GM23248 (cell line): ENCODE results near the gene CYP2A6. TPM values are rescaled to one million over a fixed set of nuclear protein-coding genes. Genes with fewer than 3 reads are reported as not detected.
"Not testable (repeated sequence)": the region's sequence is repeated elsewhere in the genome, so short reads cannot be mapped to it uniquely, and the experiment has no call there.

ENCODE experiments used
- DNase-seq: peaks from one replicate; pipeline ENCODE4 v3.0.0-alpha.2; 2015
- H2AFZ ChIP-seq: fragments of 200-600 bp; sonication (generic); 2 replicates; pipeline ENCODE4 v1.6.1; 2016; ENCODE audit warnings: antibody characterized with exemption
- H3F3A ChIP-seq: fragments of 200-600 bp; sonication (generic); 2 replicates; pipeline ENCODE4 v1.6.1; 2016; ENCODE audit warnings: mild to moderate bottlenecking, antibody characterized with exemption, mixed run types; ENCODE audit not compliant: insufficient read depth
- H3K27ac ChIP-seq: fragments of 200-600 bp; sonication (generic); 2 replicates; pipeline ENCODE4 v1.5.1; 2016; ENCODE audit warnings: mild to moderate bottlenecking
- H3K27me3 ChIP-seq: fragments of 200-600 bp; sonication (generic); replicated peaks from 2 replicates; pipeline ENCODE4 v1.6.1; 2016; ENCODE audit warnings: mild to moderate bottlenecking; ENCODE audit not compliant: insufficient read depth
- H3K36me3 ChIP-seq: fragments of 200-600 bp; sonication (generic); 2 replicates; pipeline ENCODE4 v1.6.1; 2016; ENCODE audit warnings: low read depth, mild to moderate bottlenecking
- H3K4me1 ChIP-seq: fragments of 200-600 bp; sonication (generic); 2 replicates; pipeline ENCODE4 v1.6.1; 2016; ENCODE audit warnings: mild to moderate bottlenecking; ENCODE audit not compliant: insufficient read depth
- H3K4me2 ChIP-seq: fragments of 200-600 bp; sonication (generic); one replicate; pipeline ENCODE4 v1.6.1; 2016; ENCODE audit warnings: mild to moderate bottlenecking; ENCODE audit not compliant: unreplicated experiment
- H3K4me3 ChIP-seq: fragments of 200-600 bp; sonication (generic); 2 replicates; pipeline ENCODE4 v1.5.1; 2016; ENCODE audit warnings: mild to moderate bottlenecking
- H3K79me2 ChIP-seq: fragments of 200-600 bp; sonication (generic); 2 replicates; pipeline ENCODE4 v1.6.1; 2016; ENCODE audit warnings: mild to moderate bottlenecking; ENCODE audit not compliant: insufficient read depth
- H3K9ac ChIP-seq: fragments of 200-600 bp; sonication (generic); 2 replicates; pipeline ENCODE4 v1.6.1; 2016; ENCODE audit warnings: mild to moderate bottlenecking
- H3K9me2 ChIP-seq: fragments of 200-600 bp; sonication (generic); 2 replicates; pipeline ENCODE4 v1.6.1; 2016; ENCODE audit warnings: mixed run types, mild to moderate bottlenecking, moderate library complexity; ENCODE audit not compliant: insufficient read depth
- H3K9me3 ChIP-seq: fragments of 200-600 bp; sonication (generic); one replicate; pipeline ENCODE4 v1.6.1; 2017; ENCODE audit warnings: low read depth
- H4K20me1 ChIP-seq: fragments of 200-600 bp; sonication (generic); 2 replicates; pipeline ENCODE4 v1.6.0; 2016; ENCODE audit not compliant: insufficient read depth
- EZH2 ChIP-seq: fragments of 200-600 bp; sonication (generic); IDR thresholded peaks from 2 replicates; pipeline ENCODE4 v1.6.1; 2018; ENCODE audit warnings: antibody characterized with exemption, mild to moderate bottlenecking; ENCODE audit not compliant: insufficient read depth, poor library complexity, severe bottlenecking
- EZH2phosphoT487 ChIP-seq: fragments of 200-600 bp; sonication (generic); IDR thresholded peaks from 2 replicates; pipeline ENCODE4 v1.6.1; 2018; ENCODE audit warnings: antibody characterized with exemption, moderate library complexity, mild to moderate bottlenecking, low read depth; ENCODE audit not compliant: insufficient read depth
- WGBS, 2 experiments: methylation state at CpG; one replicate each; pipeline ENCODE4 v1.1.6; 2015 to 2017; ENCODE audit warnings: low lambda C conversion rate in 2 of 2, low coverage in 1 of 2; ENCODE audit errors: missing lambda C conversion rate in 2 of 2; 5-methylcytosine and 5-hydroxymethylcytosine counted together
- in situ Hi-C: fragments of 300-500 bp; cut with MboI; formaldehyde crosslinking; loops from 2 replicates; pipeline ENCODE4 v1.15.0; 2020
- polyA plus RNA-seq: library from polyadenylated mRNA; unstranded; fragments of >200 nt; fragmentation: Nextera tagmentation; extraction: Ambion mirVana; gene quantifications from 2 replicates; pipeline ENCODE4 v1.2.1, GENCODE V29; 2016
- total RNA-seq: library from RNA; depleted of rRNA; stranded (reverse); fragments of >200 nt; shearing (Covaris generic); gene quantifications from 2 replicates; pipeline ENCODE4 v1.2.3, GENCODE V29; 2014

CYP2A6 gene
- total and polyA plus RNA-seq, 2 experiments from 2014 or later = not detected

DNA sequence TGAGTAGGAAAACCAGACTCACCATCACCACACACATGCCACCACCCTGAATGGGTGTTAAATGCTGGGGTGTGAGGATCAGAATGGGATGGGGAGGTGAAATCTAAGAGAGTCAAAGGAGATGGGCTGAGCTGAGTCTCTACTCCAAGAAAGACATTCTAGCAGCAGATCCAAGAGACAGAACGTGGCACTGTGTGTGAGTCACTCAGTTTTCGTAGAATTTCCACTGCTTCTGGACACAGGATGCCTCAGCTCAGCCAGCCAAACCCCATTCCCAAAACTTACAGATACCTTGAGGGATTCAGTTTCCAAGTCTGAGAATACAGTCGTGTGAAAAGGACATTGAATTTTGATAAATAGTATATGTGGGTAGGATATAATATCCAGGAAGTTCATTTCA lies 39.1 kb upstream of the CYP2A6 start:
- no peaks in the 10 kb centered on the region for H3K9me2 ChIP-seq
- no peaks in the 10 kb centered on the region for H3F3A ChIP-seq
- H3K4me3 ChIP-seq = no peak overlapping the region
- no peaks in the 10 kb centered on the region for H3K79me2 ChIP-seq
- H3K27ac ChIP-seq = no peak overlapping the region
- no peaks in the 10 kb centered on the region for H3K9me3 ChIP-seq
- H4K20me1 ChIP-seq = no peaks in the 10 kb centered on the region
- no peak overlapping the region for H2AFZ ChIP-seq
- peak; percentile 20 for DNase-seq
- no peaks in the 10 kb centered on the region for H3K36me3 ChIP-seq
- in situ Hi-C loops = no loop called here
- no peaks in the 10 kb centered on the region for H3K4me1 ChIP-seq
- no peaks in the 10 kb centered on the region for H3K27me3 ChIP-seq
- TF ChIP-seq EZH2 = no peak
- TF ChIP-seq EZH2phosphoT487 = no peak
- WGBS, 2 experiments = 11 to 12% methylated on average over 3 of the region's 3 CpGs
- H3K9ac ChIP-seq = no peak overlapping the region
- no peak overlapping the region for H3K4me2 ChIP-seq

DNA sequence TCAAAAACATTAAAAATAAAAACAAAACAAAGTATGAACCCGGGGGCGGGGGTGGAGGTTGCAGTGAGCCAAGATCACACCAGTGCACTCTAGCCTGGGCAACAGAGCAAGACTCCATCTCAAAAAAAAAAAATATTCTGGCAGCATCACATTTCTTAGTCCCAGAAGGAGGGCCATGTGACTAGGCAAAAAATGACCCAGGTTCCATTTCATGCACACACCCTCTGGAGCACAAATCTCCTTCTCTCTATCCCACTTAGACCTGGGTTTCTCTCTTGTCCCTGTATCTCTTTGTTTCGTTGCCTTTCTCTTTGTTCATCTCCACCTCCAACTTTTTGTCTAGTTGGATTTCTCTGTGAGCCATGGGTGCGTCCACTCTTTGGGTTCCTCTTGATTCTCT lies 37.9 kb upstream of the CYP2A6 start:
- H3K9ac ChIP-seq = no peak overlapping the region
- no peaks in the 10 kb centered on the region for H3K27me3 ChIP-seq
- H3K9me3 ChIP-seq = no peaks in the 10 kb centered on the region
- H4K20me1 ChIP-seq = no peaks in the 10 kb centered on the region
- no peaks in the 10 kb centered on the region for H3K36me3 ChIP-seq
- no peak overlapping the region for H3K4me3 ChIP-seq
- no peaks in the 10 kb centered on the region for H3K9me2 ChIP-seq
- TF ChIP-seq EZH2phosphoT487 (no peak), EZH2 (no peak)
- H2AFZ ChIP-seq = no peak overlapping the region
- 40 to 47% methylated on average over 4 of the region's 4 CpGs for WGBS, 2 experiments
- no peaks in the 10 kb centered on the region for H3F3A ChIP-seq
- H3K27ac ChIP-seq = no peak overlapping the region
- in situ Hi-C loops = no loop called here
- DNase-seq = no peak
- H3K4me1 ChIP-seq = no peaks in the 10 kb centered on the region
- H3K4me2 ChIP-seq = no peak overlapping the region
- no peaks in the 10 kb centered on the region for H3K79me2 ChIP-seq

DNA sequence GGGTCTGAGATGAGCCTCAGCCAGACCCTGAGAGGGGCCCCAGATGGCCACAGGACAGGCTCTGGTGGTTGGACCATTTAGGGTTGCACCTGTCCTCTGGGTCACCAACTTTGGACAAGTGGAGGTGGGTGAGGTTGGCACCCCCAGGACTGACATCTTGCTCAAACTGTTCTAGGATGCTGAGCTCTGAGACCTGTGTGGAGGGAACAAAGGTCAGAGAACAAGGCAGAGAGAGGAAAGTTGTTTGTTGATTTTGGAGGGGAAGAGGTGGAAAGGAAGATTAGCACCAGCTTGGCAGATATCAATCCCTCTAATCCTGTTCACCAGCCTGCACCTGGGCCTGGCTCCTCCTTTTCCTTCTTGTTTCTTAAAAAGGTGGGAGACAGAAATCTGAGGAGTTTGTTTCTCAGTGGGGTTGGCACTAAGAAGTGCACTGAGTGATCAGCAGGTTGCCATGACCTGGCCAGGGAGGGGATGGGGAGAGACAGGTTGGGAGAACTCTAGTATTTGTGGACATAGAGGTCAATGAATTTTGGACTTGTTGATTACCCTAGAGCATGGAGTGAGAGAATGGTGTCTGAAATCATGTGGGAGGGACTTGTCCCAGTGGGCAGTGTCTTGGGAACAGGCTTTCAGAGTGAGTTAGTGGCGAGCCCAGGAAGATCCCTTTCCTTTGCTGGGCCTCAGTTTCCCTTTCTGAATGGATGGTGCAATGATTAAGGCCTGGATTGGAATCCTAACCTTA lies 34.1 kb upstream of the CYP2A6 start:
- H3K4me3 ChIP-seq, H3K9me3 ChIP-seq, H4K20me1 ChIP-seq, H3K4me1 ChIP-seq, in situ Hi-C loops, DNase-seq, H3K79me2 ChIP-seq, H3K36me3 ChIP-seq, H3K27ac ChIP-seq, H3K9ac ChIP-seq, H2AFZ ChIP-seq, H3F3A ChIP-seq, H3K27me3 ChIP-seq, H3K4me2 ChIP-seq, H3K9me2 ChIP-seq: not testable (repeated sequence)
- no CpG with 5 or more reads among the region's 1 CpG for WGBS, 2 experiments

DNA sequence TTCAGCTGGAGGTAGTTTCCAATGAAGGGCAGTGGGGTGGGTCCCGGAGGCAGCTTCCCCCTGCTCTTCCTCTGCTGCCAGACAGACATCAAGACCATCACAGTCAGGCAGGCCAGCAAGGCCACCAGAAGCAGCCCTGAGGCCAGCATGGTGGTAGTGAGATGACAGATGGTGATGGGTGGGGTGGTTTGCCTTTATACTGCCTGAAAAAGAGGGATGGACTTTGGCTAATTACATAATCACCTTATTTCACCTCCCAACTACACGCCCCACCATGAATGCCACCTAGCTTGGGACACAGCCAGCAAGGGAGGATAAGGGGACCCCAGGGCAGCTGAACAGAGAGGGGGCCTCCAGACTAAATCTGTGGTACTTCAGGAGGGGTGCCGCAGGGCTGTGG lies 31.8 kb upstream of the CYP2A6 start, which contains the start of gene CYP2A7:
TSS of gene CYP2A7 (minus strand) at position 170 of the 400 bp plus-strand sequence. CDS start at position 149, 21 bp downstream.
- in situ Hi-C loops = not testable (repeated sequence)

DNA sequence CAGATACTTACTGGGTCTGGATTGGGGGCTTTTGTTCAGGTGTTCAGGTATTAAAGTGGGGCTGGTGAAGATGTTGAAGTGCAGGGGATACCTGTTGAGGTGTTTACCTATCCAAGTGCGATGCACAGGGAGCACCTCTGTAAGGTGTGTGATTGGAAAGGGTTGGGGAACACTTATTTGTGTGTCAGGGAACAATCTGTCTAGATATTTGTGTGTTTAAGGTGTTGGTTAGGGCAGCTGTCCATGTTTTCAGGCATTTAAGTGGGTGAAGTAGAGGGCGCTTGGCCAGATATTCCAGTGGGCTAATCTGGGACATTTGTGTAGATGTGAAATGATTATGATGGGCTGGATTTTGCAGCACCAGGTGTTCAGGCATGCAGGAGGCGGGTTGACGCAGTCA lies 29.1 kb upstream of the CYP2A6 start:
- H3K27me3 ChIP-seq, H3K36me3 ChIP-seq, H3K4me2 ChIP-seq, H3K9me2 ChIP-seq, H3K9me3 ChIP-seq, H3K79me2 ChIP-seq, H3K4me3 ChIP-seq, H3K9ac ChIP-seq, in situ Hi-C loops, H3K27ac ChIP-seq, DNase-seq, H2AFZ ChIP-seq, H4K20me1 ChIP-seq, H3F3A ChIP-seq, H3K4me1 ChIP-seq: not testable (repeated sequence)
- WGBS, 2 experiments = 68 to 76% methylated on average over 4 of the region's 4 CpGs

More for the DNA sequence above, 31.8 kb upstream of the CYP2A6 start, which contains the start of gene CYP2A7:
- DNase-seq, H3K79me2 ChIP-seq, H3K4me2 ChIP-seq, H3K4me3 ChIP-seq, H3K36me3 ChIP-seq, H2AFZ ChIP-seq, H3K27me3 ChIP-seq, H3K9ac ChIP-seq, H3K9me3 ChIP-seq, H3F3A ChIP-seq, H3K4me1 ChIP-seq, H3K27ac ChIP-seq, H4K20me1 ChIP-seq, H3K9me2 ChIP-seq: not testable (repeated sequence)
- 63 to 74% methylated on average over 3 of the region's 3 CpGs for WGBS, 2 experiments

DNA sequence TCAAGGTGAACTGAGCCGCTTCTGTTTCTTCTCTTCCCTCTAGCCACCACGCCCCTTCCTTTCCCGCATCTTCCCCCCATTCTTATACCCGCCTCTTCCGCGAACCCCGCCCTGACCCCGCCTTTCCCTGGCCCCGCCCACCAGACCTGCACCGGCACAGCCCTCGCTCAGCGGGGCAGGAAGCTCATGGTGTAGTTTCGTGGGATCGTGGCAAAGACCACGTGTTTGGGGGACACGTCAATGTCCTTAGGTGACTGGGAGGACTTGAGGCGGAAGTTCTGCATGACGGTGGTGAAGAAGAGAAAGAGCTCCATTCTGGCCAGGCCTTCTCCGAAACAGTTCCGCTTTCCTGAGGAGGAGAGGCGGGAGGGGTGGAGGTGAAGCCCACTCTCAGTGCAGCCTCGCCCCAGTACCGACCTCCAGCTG lies 25.3 kb upstream of the CYP2A6 start:
- H2AFZ ChIP-seq, H4K20me1 ChIP-seq, H3K4me2 ChIP-seq, H3K9me3 ChIP-seq, H3F3A ChIP-seq, H3K9me2 ChIP-seq, DNase-seq, H3K36me3 ChIP-seq, H3K4me1 ChIP-seq, H3K4me3 ChIP-seq, H3K27ac ChIP-seq, H3K9ac ChIP-seq, in situ Hi-C loops, H3K79me2 ChIP-seq: not testable (repeated sequence)
- WGBS, 2 experiments = 9 to 12% methylated on average over 4 to 21 of the region's 23 CpGs
- H3K27me3 ChIP-seq = peaks cover 10% of the 10 kb centered on the region

DNA sequence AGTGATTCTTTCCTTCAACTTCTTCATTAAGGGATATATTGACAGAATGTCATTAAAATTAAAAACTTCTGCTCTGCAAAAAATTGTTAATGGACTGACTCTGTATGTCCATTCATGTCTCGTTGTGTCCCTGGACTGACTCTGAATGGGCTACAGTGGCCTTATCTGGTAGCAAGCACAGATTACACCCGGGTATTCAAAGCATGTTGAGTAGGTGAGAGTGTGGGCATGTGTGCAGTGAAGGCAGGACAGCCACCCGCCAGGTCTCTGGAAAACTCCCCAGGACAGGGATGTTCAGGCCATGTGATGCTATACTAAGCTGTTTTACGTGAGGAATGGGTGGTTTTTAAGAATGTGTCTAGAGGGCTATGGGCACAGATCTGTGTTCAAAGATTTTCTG lies 24.6 kb upstream of the CYP2A6 start:
- 22 to 30% methylated on average over 2 of the region's 4 CpGs for WGBS, 2 experiments
- H3K27ac ChIP-seq, DNase-seq: not testable (repeated sequence)

More for the DNA sequence above, 24.6 kb upstream of the CYP2A6 start:
- peaks cover 10% of the 10 kb centered on the region for H3K27me3 ChIP-seq
- H3K36me3 ChIP-seq, H4K20me1 ChIP-seq, H3K4me1 ChIP-seq, H3K9ac ChIP-seq, in situ Hi-C loops, H3F3A ChIP-seq, H3K79me2 ChIP-seq, H2AFZ ChIP-seq, H3K4me2 ChIP-seq, H3K9me2 ChIP-seq, H3K4me3 ChIP-seq, H3K9me3 ChIP-seq: not testable (repeated sequence)
